22Rv1 (cell line): ENCODE results near the gene HPDL.
A peak's percentile ranks its signal among the peaks of the same experiment; 100 is the strongest.

Experiments used
- H3K27ac ChIP-seq: fragments of 450-650 bp; 2 replicates; pipeline ENCODE4 v1.5.1; 2017
- CTCF ChIP-seq: fragments of 450-650 bp; IDR thresholded peaks from 2 replicates; pipeline ENCODE4 v1.5.1; 2017; ENCODE audit warnings: mild to moderate bottlenecking
- ZFX ChIP-seq: fragments of 450-650 bp; IDR thresholded peaks from 2 replicates; pipeline ENCODE4 v1.6.1; 2017; ENCODE audit warnings: antibody characterized with exemption, borderline replicate concordance

HPDL gene

GRCh38 chr1:45375104-45376090 lies 48.7 kb downstream of the HPDL start:
- no peak overlapping the region for H3K27ac ChIP-seq
- no peak for TF ChIP-seq ZFX
- peak; percentile 33; the same call in 1 of the 2 replicates for TF ChIP-seq CTCF

GRCh38 chr1:45378184-45378583 lies 51.5 kb downstream of the HPDL start:
- H3K27ac ChIP-seq: no peak overlapping the region
- TF ChIP-seq CTCF: no peak
- no peak for TF ChIP-seq ZFX
